HG03575 (cell line): ENCODE data around the gene RECQL5.

Experiments used
- ATAC-seq: cut with Tn5 transposase; IDR thresholded peaks from one replicate; pipeline ENCODE4 v1.9.1; 2021; ENCODE audit not compliant: unreplicated experiment, insufficient number of reproducible peaks, low FRiP score; ENCODE audit errors: extremely low read depth

RECQL5 gene

GRCh38 chr17:75637551-75637950 is 29.4 kb downstream of the RECQL5 start:
- no peak for ATAC-seq

GRCh38 chr17:75637143-75637538 is 29.8 kb downstream of the RECQL5 start:
- ATAC-seq, result no peak

- no peak for ATAC-seq
Measured at GRCh38 chr17:75636381-75637142, 30.4 kb downstream of the RECQL5 start.

- no peak for ATAC-seq
Measured at GRCh38 chr17:75635610-75636202, 31.2 kb downstream of the RECQL5 start.

GRCh38 chr17:75634754-75635609 is 32.0 kb downstream of the RECQL5 start:
- ATAC-seq, result no peak

GRCh38 chr17:75634376-75634740 is 32.6 kb downstream of the RECQL5 start:
- ATAC-seq, result no peak

GRCh38 chr17:75633486-75634375 is 33.2 kb downstream of the RECQL5 start:
- ATAC-seq, result no peak

GRCh38 chr17:75632863-75633485 is 34.0 kb downstream of the RECQL5 start, which contains the start of gene SMIM5:
Gene SMIM5 (plus strand): TSS chr17:75633434. CDS start chr17:75640202, 6,768 bp downstream.
- ATAC-seq, result no peak

- no peak for ATAC-seq
Measured at GRCh38 chr17:75632428-75632827, 34.5 kb downstream of the RECQL5 start.

- ATAC-seq, result no peak
Measured at GRCh38 chr17:75631353-75631752, 35.6 kb downstream of the RECQL5 start.

- ATAC-seq, result no peak
Measured at GRCh38 chr17:75630071-75630917, 36.7 kb downstream of the RECQL5 start.

GRCh38 chr17:75629157-75629556 is 37.8 kb downstream of the RECQL5 start:
- ATAC-seq, result no peak

- ATAC-seq, result no peak
Measured at GRCh38 chr17:75628425-75628824, 38.5 kb downstream of the RECQL5 start.

GRCh38 chr17:75627094-75627493 is 39.9 kb downstream of the RECQL5 start:
- ATAC-seq, result no peak

GRCh38 chr17:75626496-75627038 is 40.4 kb downstream of the RECQL5 start:
- ATAC-seq, result no peak

- ATAC-seq, result no peak
Measured at GRCh38 chr17:75625813-75626486, 41.0 kb downstream of the RECQL5 start.
